ENCODE results near the gene HDAC5.
A peak's percentile ranks its signal among the peaks of the same experiment; 100 is the strongest.
"Not testable (repeated sequence)": the region's sequence is repeated elsewhere in the genome, so short reads cannot be mapped to it uniquely, and the experiment has no call there.

Gene HDAC5

DNA sequence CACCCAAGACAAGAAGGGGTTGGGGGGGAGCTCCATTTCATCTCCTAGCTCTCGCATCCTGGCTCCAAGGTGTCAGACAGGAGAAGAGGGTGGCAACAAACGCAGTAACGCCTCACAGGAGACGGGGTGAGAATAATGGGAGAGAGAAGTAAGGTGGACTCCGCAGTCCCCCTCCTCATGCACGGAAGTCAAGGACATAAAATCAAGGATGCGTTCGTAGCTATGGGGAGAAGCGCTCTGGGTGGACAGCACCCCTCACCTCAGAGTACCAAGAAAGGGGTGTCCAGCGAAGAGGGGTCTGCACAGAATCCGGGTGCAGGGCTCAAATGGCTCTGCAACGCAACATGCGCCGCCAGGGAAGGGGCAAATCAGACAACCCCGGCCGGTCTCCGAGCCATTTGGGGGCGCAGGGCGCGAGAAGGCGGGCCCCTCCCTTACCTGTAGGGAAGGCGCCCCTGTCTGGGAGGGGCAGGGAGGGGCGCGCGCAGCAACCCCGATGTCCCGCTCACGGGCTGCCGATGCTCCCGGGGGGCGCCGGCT, 555 bp downstream of the HDAC5 start:
- Mint-ChIP-seq H3K4me3 (peak overlapping the region; percentile 96), H3K27me3 (no peaks in the 10 kb centered on the region), H3K9me3 (no peaks in the 10 kb centered on the region), H3K4me1 (peaks cover 55% of the 10 kb centered on the region), H3K36me3 (ENCODE audit: insufficient read depth) (peaks cover 15% of the 10 kb centered on the region), H3K27ac (ENCODE audit: low read depth) (peak overlapping the region; percentile 92)
- DNase-seq (ENCODE audit: low spot score in 2 of 2) (no peak), ATAC-seq (replicated peaks; ENCODE audit: extremely low read depth, poor library complexity, severe bottlenecking) (no peak)

DNA sequence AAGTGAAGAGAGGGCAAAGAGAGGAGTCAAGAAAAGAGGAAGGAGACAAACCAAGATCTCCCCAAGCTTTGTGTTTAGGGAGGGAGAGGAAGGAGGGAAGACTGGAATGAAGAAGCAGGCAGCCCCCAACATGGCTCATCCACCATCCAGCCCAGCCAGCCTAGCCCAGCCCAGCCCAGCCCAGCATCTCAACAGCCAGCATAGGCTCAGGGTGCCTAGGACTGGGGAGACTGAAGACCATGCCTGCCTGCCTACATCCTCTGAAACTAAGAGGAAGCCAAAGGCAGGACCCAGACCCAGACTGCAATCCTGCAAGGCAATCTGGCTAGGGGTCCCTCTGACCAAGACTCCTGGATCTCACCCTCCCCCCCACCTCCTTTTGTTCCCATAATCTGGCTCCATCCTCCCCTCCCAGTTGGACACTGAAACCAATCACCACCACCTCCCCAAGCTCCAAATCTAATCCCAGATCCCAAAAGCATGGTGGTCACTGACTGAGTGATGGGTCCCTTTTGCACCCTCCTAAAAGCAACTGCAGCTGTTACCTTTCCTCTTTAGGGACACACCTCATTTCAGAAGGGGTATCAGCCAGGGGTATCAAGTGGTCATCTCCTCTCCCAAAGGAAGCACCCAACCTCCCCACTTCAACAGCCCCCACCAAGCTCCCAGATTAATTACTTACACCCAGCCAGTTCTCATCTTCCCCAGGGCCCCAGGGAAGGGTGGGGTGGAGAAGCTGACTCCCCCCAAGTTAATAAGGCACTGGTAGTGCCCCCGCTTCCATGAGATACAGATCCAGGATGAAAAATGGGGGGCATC, 1.2 kb downstream of the HDAC5 start:
- no peak for DNase-seq (ENCODE audit: low spot score in 2 of 2)
- Mint-ChIP-seq H3K36me3 (ENCODE audit: insufficient read depth) (peaks cover 15% of the 10 kb centered on the region), H3K27me3 (no peaks in the 10 kb centered on the region), H3K9me3 (no peaks in the 10 kb centered on the region), H3K4me3 (peak overlapping the region; percentile 96), H3K4me1 (peaks cover 56% of the 10 kb centered on the region), H3K27ac (ENCODE audit: low read depth) (peak overlapping the region; percentile 92)
- ATAC-seq (replicated peaks; ENCODE audit: extremely low read depth, poor library complexity, severe bottlenecking): no peak

DNA sequence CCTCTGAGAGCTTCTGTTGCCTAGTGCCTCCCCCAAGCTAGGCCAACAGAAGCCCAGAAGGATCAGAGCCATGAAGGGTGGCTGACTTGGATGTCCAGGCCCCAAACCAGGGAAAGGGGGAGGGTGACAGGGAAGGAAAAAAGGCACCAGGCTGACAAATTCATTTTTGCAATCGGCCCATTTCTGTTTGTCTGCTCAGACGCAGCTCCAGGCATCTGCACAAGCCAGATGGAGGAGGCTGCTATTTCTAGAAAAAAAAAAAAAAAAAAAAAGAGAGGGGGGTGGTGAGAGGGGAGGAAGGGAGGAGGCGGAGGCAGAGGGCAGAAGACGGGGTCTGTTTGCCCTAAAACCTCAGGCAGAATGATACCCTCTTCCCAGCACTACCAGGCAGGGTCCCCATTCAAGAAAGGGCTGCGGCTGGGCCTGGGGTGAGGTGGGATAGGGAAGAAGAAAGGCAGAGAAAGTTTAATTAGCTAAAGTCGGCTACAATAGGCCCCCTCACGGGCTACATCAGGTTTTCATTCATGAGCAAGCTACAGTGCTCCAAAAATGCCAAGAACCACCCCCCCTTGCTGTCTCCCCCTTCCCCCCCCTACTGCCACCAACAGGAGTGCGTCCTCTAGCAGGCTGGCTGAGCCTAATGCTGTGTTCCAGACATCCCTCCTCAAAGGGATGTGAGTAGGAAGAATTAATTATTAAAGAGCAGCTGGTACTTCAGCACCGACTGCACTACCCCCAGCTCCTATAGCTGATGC, 2.4 kb downstream of the HDAC5 start:
- DNase-seq (ENCODE audit: low spot score in 2 of 2): no peak
- Mint-ChIP-seq H3K27me3 (no peaks in the 10 kb centered on the region), H3K36me3 (ENCODE audit: insufficient read depth) (peaks cover 18% of the 10 kb centered on the region), H3K4me3 (peak overlapping the region; percentile 96), H3K9me3 (no peaks in the 10 kb centered on the region), H3K27ac (ENCODE audit: low read depth) (no peak overlapping the region), H3K4me1 (peaks cover 68% of the 10 kb centered on the region)
- no peak for ATAC-seq (replicated peaks; ENCODE audit: extremely low read depth, poor library complexity, severe bottlenecking)

GRCh38 chr17:44120281-44120680, 3.2 kb downstream of the HDAC5 start:
- not testable (repeated sequence) for ATAC-seq (replicated peaks; ENCODE audit: extremely low read depth, poor library complexity, severe bottlenecking); H3K27ac Mint-ChIP-seq (ENCODE audit: low read depth); DNase-seq (ENCODE audit: low spot score in 2 of 2); H3K27me3 Mint-ChIP-seq; H3K9me3 Mint-ChIP-seq; H3K4me3 Mint-ChIP-seq
- Mint-ChIP-seq H3K4me1 (peaks cover 74% of the 10 kb centered on the region), H3K36me3 (ENCODE audit: insufficient read depth) (peaks cover 18% of the 10 kb centered on the region)

DNA sequence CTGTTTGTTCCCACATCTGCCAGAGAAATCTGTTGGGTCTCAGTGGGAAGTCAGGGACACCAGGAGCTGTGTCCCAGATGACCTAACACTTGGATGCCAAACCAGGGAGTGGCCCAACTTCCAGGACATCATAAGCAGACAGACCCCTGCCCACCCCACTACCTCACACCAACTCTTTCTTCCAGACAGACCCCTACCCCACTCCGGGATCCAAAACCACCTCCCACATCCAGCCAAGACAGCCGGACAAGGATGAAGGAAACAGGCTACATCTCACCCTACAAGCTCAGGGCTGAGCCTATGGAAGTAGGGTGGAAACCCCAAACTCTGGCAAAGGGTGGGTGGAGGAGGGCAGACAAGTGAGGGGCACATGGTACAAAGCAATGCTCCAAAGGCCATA, 3.6 kb downstream of the HDAC5 start:
- peaks cover 74% of the 10 kb centered on the region for H3K4me1 Mint-ChIP-seq
- no peak overlapping the region for H3K27ac Mint-ChIP-seq (ENCODE audit: low read depth)
- H3K4me3 Mint-ChIP-seq: no peak overlapping the region

GRCh38 chr17:44119062-44119461, 4.4 kb downstream of the HDAC5 start:
- DNase-seq (ENCODE audit: low spot score in 2 of 2) (no peak), ATAC-seq (replicated peaks; ENCODE audit: extremely low read depth, poor library complexity, severe bottlenecking) (no peak)
- H3K4me3 Mint-ChIP-seq: no peak overlapping the region
- no peak overlapping the region for H3K27ac Mint-ChIP-seq (ENCODE audit: low read depth)
- no peaks in the 10 kb centered on the region for H3K9me3 Mint-ChIP-seq
- peaks cover 71% of the 10 kb centered on the region for H3K4me1 Mint-ChIP-seq
- H3K36me3 Mint-ChIP-seq (ENCODE audit: insufficient read depth): peaks cover 18% of the 10 kb centered on the region
- no peaks in the 10 kb centered on the region for H3K27me3 Mint-ChIP-seq

More for the DNA sequence above, 3.6 kb downstream of the HDAC5 start:
- Mint-ChIP-seq H3K27me3 (no peaks in the 10 kb centered on the region), H3K9me3 (no peaks in the 10 kb centered on the region), H3K36me3 (ENCODE audit: insufficient read depth) (peaks cover 18% of the 10 kb centered on the region)
- ATAC-seq (replicated peaks; ENCODE audit: extremely low read depth, poor library complexity, severe bottlenecking): no peak
- DNase-seq (ENCODE audit: low spot score in 2 of 2): no peak

DNA sequence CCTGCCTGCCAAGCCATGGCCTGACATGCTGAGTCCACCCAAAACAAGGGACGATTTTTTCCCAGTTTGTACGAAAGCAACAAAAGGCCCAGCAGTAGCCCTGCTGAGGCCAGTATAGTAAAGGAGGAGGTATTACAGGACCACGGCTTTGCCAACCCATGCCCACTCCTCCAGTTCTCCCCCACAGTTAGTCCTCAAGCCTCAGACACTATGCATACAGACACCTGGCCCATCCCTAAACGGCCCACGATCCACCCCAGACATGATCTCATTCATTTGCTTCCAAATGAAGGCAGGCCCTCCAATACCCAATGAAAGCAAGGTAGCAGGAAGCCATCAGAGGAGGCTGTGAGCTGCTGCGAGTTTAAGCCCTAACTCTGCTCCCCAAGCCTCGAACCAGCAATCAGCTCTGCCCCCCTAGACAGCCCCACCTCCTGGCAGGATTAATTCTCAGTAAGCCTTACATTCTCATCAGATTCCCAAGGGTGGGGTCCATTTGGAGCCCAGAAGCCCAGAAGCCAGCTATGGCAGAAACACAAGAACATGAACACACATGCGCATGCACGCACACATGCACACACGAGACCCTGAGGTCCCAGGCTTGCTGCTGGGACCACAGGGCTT, 4.9 kb downstream of the HDAC5 start:
- H3K36me3 Mint-ChIP-seq (ENCODE audit: insufficient read depth): peaks cover 15% of the 10 kb centered on the region
- H3K4me1 Mint-ChIP-seq: peaks cover 69% of the 10 kb centered on the region
- no peak overlapping the region for H3K27ac Mint-ChIP-seq (ENCODE audit: low read depth)
- H3K4me3 Mint-ChIP-seq: no peak overlapping the region
- DNase-seq (ENCODE audit: low spot score in 2 of 2) (no peak), ATAC-seq (replicated peaks; ENCODE audit: extremely low read depth, poor library complexity, severe bottlenecking) (no peak)
- no peaks in the 10 kb centered on the region for H3K27me3 Mint-ChIP-seq
- H3K9me3 Mint-ChIP-seq: no peaks in the 10 kb centered on the region

DNA sequence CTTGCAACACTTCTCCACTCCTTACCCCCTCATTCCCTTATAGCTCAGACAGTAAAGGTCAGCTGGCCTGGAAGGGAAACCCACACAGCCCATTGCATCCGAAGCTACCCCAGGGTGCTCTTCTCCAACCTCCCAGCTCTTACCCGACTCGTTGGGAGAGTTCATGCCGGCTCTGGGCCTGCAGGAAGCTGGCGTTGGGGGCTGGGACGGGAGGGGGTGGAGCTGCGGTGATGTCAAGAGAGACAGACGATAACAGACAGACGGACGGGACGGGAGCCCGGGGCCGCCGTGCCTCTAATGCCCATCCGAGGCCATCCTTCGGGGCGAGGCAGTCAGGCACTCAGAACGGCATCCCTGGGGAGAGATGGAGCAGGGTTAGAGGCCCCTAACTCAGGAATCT, 6.1 kb downstream of the HDAC5 start:
- Mint-ChIP-seq H3K36me3 (ENCODE audit: insufficient read depth) (peaks cover 8% of the 10 kb centered on the region), H3K4me1 (peaks cover 74% of the 10 kb centered on the region), H3K4me3 (no peak overlapping the region), H3K27me3 (no peaks in the 10 kb centered on the region), H3K9me3 (no peaks in the 10 kb centered on the region), H3K27ac (ENCODE audit: low read depth) (no peak overlapping the region)
- DNase-seq (ENCODE audit: low spot score in 2 of 2) (no peak), ATAC-seq (replicated peaks; ENCODE audit: extremely low read depth, poor library complexity, severe bottlenecking) (no peak)

GRCh38 chr17:44115585-44116415, 7.6 kb downstream of the HDAC5 start:
- DNase-seq (ENCODE audit: low spot score in 2 of 2): no peak
- Mint-ChIP-seq H3K27me3 (no peaks in the 10 kb centered on the region), H3K36me3 (ENCODE audit: insufficient read depth) (peaks cover 8% of the 10 kb centered on the region), H3K27ac (ENCODE audit: low read depth) (peak overlapping the region; percentile 71), H3K4me3 (no peak overlapping the region), H3K9me3 (no peaks in the 10 kb centered on the region), H3K4me1 (peaks cover 69% of the 10 kb centered on the region)
- no peak for ATAC-seq (replicated peaks; ENCODE audit: extremely low read depth, poor library complexity, severe bottlenecking)

- peaks cover 53% of the 10 kb centered on the region for H3K4me1 Mint-ChIP-seq
- ATAC-seq (replicated peaks; ENCODE audit: extremely low read depth, poor library complexity, severe bottlenecking) (no peak), DNase-seq (ENCODE audit: low spot score in 2 of 2) (no peak)
- no peaks in the 10 kb centered on the region for H3K9me3 Mint-ChIP-seq
- no peak overlapping the region for H3K27ac Mint-ChIP-seq (ENCODE audit: low read depth)
- H3K27me3 Mint-ChIP-seq: no peaks in the 10 kb centered on the region
- peaks cover 3% of the 10 kb centered on the region for H3K36me3 Mint-ChIP-seq (ENCODE audit: insufficient read depth)
- H3K4me3 Mint-ChIP-seq: no peak overlapping the region
Observed at GRCh38 chr17:44113868-44114840, 9.3 kb downstream of the HDAC5 start.

DNA sequence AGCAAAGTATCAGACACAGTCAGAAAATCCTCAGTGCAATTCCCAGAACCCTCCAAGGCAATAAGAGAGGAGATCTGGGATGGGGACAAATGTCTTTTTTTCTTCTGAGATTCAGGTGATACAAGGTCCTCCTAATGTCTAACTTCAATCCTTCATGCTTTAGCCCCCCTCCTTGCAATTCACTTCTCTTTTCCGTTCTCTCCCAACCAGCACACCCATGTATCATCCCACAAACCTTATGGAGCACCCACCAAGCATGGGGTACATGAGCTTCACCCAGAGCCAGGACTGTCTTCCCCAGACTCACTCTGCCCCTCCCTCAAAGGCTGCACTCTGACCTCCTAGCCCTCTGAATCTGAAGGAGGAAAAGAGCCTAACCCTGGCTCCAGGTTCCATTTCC, 10.1 kb downstream of the HDAC5 start:
- Mint-ChIP-seq H3K4me1 (peaks cover 45% of the 10 kb centered on the region), H3K27ac (ENCODE audit: low read depth) (peak overlapping the region; percentile 38), H3K27me3 (no peaks in the 10 kb centered on the region), H3K9me3 (no peaks in the 10 kb centered on the region), H3K36me3 (ENCODE audit: insufficient read depth) (peaks cover 5% of the 10 kb centered on the region), H3K4me3 (no peak overlapping the region)
- DNase-seq (ENCODE audit: low spot score in 2 of 2) (no peak), ATAC-seq (replicated peaks; ENCODE audit: extremely low read depth, poor library complexity, severe bottlenecking) (no peak)
